GM12878 (cell line): Measurements from ENCODE around the gene CABLES1.

Experiments
- EZH2 ChIP-seq: IDR thresholded peaks from 2 replicates; pipeline ENCODE4 v1.6.1; 2012; ENCODE audit warnings: low read depth, mild to moderate bottlenecking, control low read depth, inconsistent platforms, low read length, borderline replicate concordance; ENCODE audit not compliant: control insufficient read depth
- HDAC6 ChIP-seq: fragments of 200-600 bp; sonication (generic); IDR thresholded peaks from one replicate; pipeline ENCODE4 v1.8.0; 2017; ENCODE audit warnings: antibody characterized with exemption; ENCODE audit not compliant: unreplicated experiment
- NFIC ChIP-seq: IDR thresholded peaks from 2 replicates; pipeline ENCODE4 v1.6.1; 2012; ENCODE audit warnings: low read depth, mild to moderate bottlenecking, inconsistent platforms, low read length, moderate library complexity
- SIX5 ChIP-seq: IDR thresholded peaks from 2 replicates; pipeline ENCODE4 v1.6.1; 2011; ENCODE audit warnings: mild to moderate bottlenecking, low read depth, low read length, moderate library complexity; ENCODE audit not compliant: severe bottlenecking
- TF ChIP-seq, protein P1 (sequence below): IDR thresholded peaks from 2 replicates; pipeline ENCODE4 v1.6.1; 2012; ENCODE audit warnings: low read depth, low read length, improper control_type of control experiment
- TF ChIP-seq, protein P2 (sequence below), 3 experiments: IDR thresholded peaks in 2 of 3; conservative IDR thresholded peaks in 1 of 3; 2 replicates each; pipeline ENCODE4 v1.5.1; 2011; ENCODE audit warnings: low read depth in 3 of 3, low read length in 3 of 3, mild to moderate bottlenecking in 3 of 3, control low read depth in 2 of 3, moderate library complexity in 2 of 3, inconsistent platforms in 1 of 3, mixed read lengths in 1 of 3; ENCODE audit not compliant: control insufficient read depth in 2 of 3, insufficient read depth in 1 of 3; ENCODE audit errors: extremely low read depth in 1 of 3

DNA sequence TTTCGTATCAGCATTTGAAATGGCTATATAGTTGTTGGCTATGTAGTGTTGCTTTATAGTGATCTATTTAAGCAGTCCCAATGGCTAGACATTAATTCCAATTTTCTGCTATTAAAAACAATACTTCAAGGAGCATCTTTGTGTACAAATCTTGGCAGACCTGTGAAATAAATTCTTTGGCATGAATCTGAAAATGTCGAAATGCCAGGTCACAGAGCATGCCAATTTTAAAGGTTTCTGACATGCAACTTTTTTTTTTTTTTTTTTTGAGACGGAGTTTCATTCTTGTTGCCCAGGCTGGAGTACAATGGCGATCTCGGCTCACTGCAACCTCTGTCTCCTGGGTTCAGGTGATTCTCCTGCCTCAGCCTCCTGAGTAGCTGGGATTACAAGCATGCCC is 26.8 kb upstream of the CABLES1 start:
- TF ChIP-seq EZH2 (no peak), SIX5 (no peak), HDAC6 (no peak), NFIC (no peak)
- TF ChIP-seq, protein P1, sequence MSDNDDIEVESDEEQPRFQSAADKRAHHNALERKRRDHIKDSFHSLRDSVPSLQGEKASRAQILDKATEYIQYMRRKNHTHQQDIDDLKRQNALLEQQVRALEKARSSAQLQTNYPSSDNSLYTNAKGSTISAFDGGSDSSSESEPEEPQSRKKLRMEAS: no peak
- TF ChIP-seq, protein P2, sequence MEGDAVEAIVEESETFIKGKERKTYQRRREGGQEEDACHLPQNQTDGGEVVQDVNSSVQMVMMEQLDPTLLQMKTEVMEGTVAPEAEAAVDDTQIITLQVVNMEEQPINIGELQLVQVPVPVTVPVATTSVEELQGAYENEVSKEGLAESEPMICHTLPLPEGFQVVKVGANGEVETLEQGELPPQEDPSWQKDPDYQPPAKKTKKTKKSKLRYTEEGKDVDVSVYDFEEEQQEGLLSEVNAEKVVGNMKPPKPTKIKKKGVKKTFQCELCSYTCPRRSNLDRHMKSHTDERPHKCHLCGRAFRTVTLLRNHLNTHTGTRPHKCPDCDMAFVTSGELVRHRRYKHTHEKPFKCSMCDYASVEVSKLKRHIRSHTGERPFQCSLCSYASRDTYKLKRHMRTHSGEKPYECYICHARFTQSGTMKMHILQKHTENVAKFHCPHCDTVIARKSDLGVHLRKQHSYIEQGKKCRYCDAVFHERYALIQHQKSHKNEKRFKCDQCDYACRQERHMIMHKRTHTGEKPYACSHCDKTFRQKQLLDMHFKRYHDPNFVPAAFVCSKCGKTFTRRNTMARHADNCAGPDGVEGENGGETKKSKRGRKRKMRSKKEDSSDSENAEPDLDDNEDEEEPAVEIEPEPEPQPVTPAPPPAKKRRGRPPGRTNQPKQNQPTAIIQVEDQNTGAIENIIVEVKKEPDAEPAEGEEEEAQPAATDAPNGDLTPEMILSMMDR (IDR thresholded peaks at IDR 0.05 in 2 of 3, conservative IDR thresholded peaks at IDR 0.05 in 1 of 3; ENCODE audit: control insufficient read depth in 2 of 3, extremely low read depth in 1 of 3, insufficient read depth in 1 of 3, low read depth in 3 of 3, low read length in 3 of 3): no peak
